Bronchial epithelial cell (primary cell): Measurements from ENCODE around the gene CCR5. TPM values are rescaled to one million over a fixed set of nuclear protein-coding genes. Genes with fewer than 3 reads are reported as not detected.

Experiments used
- DNase-seq: peaks from one replicate; pipeline ENCODE4 v3.0.0-alpha.2; 2010; ENCODE audit warnings: low read depth
- FAIRE-seq: peaks from 2 replicates; lab custom pipeline; 2011; peaks lifted over from hg19 to GRCh38; lab: Jason Lieb, UNC
- H3K27me3 ChIP-seq: 2 replicates; pipeline ENCODE4 v1.5.1; 2011; ENCODE audit warnings: low read length; ENCODE audit not compliant: control insufficient read depth, insufficient read depth
- H3K36me3 ChIP-seq: 2 replicates; pipeline ENCODE4 v1.5.1; 2011; ENCODE audit warnings: low read length; ENCODE audit not compliant: control insufficient read depth, insufficient read depth
- H3K4me3 ChIP-seq: 2 replicates; pipeline ENCODE4 v1.5.1; 2011; ENCODE audit warnings: mild to moderate bottlenecking, low read depth, low read length, control low read depth
- CTCF ChIP-seq: IDR thresholded peaks from 2 replicates; pipeline ENCODE4 v1.5.1; 2011; ENCODE audit warnings: mild to moderate bottlenecking, moderate library complexity, low read length, control low read depth, inconsistent platforms; ENCODE audit not compliant: insufficient read depth, severe bottlenecking
- total RNA-seq: library from RNA; depleted of rRNA; stranded (reverse); fragments of >200 nt; gene quantifications from 2 replicates; pipeline ENCODE4 v1.2.1, GENCODE V29; 2014

CCR5 gene
- total RNA-seq, 1 donor from 2014 or later = not detected

GRCh38 chr3:46397111-46397510 is 26.4 kb downstream of the CCR5 start:
- FAIRE-seq = no peak
- no peaks in the 10 kb centered on the region for H3K36me3 ChIP-seq
- no peaks in the 10 kb centered on the region for H3K27me3 ChIP-seq
- H3K4me3 ChIP-seq = no peak overlapping the region
- TF ChIP-seq CTCF = no peak
- DNase-seq = no peak

- DNase-seq = no peak
- no peak for TF ChIP-seq CTCF
- Histone ChIP-seq H3K27me3 (no peaks in the 10 kb centered on the region), H3K36me3 (no peaks in the 10 kb centered on the region), H3K4me3 (no peak overlapping the region)
- FAIRE-seq = no peak
Measured at GRCh38 chr3:46398186-46398955, 27.6 kb downstream of the CCR5 start.

- Histone ChIP-seq H3K27me3 (no peaks in the 10 kb centered on the region), H3K36me3 (no peaks in the 10 kb centered on the region), H3K4me3 (no peak overlapping the region)
- no peak for FAIRE-seq
- no peak for DNase-seq
- TF ChIP-seq CTCF = no peak
Measured at GRCh38 chr3:46399098-46399497, 28.4 kb downstream of the CCR5 start.

- no peaks in the 10 kb centered on the region for H3K36me3 ChIP-seq
- no peak for TF ChIP-seq CTCF
- FAIRE-seq (no peak), DNase-seq (peak; percentile 54)
- H3K4me3 ChIP-seq = no peak overlapping the region
- no peaks in the 10 kb centered on the region for H3K27me3 ChIP-seq
Measured at GRCh38 chr3:46399557-46399956, 28.8 kb downstream of the CCR5 start.

- FAIRE-seq (no peak), DNase-seq (peak; percentile 75)
- Histone ChIP-seq H3K4me3 (no peak overlapping the region), H3K27me3 (no peaks in the 10 kb centered on the region), H3K36me3 (no peaks in the 10 kb centered on the region)
- TF ChIP-seq CTCF = no peak
Measured at GRCh38 chr3:46400000-46400734, 29.4 kb downstream of the CCR5 start.
